HL-60 (cell line): Measurements from ENCODE around the gene WHAMM.

Experiments
- GABPA ChIP-seq: IDR thresholded peaks from 2 replicates; pipeline ENCODE4 v1.6.1; 2012; ENCODE audit warnings: low read depth
- POLR2AphosphoS5 ChIP-seq: IDR thresholded peaks from 2 replicates; pipeline ENCODE4 v1.6.1; 2012; ENCODE audit warnings: low read depth
- REST ChIP-seq: IDR thresholded peaks from 2 replicates; pipeline ENCODE4 v1.6.1; 2012; ENCODE audit warnings: low read depth; ENCODE audit not compliant: insufficient replicate concordance
- SPI1 ChIP-seq: IDR thresholded peaks from 2 replicates; pipeline ENCODE4 v1.6.1; 2012; ENCODE audit warnings: low read depth, mild to moderate bottlenecking, borderline replicate concordance
- TF ChIP-seq, protein P1 (sequence below): IDR thresholded peaks from one replicate; pipeline ENCODE4 v1.5.1; 2011; ENCODE audit warnings: low read length, control low read depth, inconsistent platforms; ENCODE audit not compliant: insufficient read depth

DNA sequence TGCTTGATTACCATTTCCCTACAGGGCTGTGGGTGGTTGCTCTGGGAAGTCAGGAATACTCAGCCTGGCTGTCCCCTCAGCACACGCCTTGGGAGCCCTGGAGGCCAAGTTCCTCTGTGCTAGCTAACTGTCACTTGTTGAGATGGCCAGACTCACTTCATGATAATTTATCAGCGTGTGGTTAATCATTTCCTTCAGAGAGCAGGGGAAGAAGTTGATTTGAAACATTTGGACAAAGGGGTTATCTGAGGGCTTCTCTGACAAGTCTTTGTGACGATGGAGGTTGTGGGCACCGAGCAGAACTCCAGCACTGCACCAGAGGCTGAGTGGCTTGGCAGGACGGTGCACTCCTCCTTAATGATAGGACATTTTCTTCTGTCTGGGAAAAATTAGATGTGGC is 61.9 kb downstream of the WHAMM start:
- TF ChIP-seq, protein P1, sequence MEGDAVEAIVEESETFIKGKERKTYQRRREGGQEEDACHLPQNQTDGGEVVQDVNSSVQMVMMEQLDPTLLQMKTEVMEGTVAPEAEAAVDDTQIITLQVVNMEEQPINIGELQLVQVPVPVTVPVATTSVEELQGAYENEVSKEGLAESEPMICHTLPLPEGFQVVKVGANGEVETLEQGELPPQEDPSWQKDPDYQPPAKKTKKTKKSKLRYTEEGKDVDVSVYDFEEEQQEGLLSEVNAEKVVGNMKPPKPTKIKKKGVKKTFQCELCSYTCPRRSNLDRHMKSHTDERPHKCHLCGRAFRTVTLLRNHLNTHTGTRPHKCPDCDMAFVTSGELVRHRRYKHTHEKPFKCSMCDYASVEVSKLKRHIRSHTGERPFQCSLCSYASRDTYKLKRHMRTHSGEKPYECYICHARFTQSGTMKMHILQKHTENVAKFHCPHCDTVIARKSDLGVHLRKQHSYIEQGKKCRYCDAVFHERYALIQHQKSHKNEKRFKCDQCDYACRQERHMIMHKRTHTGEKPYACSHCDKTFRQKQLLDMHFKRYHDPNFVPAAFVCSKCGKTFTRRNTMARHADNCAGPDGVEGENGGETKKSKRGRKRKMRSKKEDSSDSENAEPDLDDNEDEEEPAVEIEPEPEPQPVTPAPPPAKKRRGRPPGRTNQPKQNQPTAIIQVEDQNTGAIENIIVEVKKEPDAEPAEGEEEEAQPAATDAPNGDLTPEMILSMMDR: no peak
- TF ChIP-seq POLR2AphosphoS5 (no peak), REST (no peak), SPI1 (no peak), GABPA (no peak)
